HCT116 (cell line): ENCODE results near the gene JCAD. TPM values are rescaled to one million over a fixed set of nuclear protein-coding genes. Genes with fewer than 3 reads are reported as not detected.

Experiments
- ATAC-seq: fragments of 200-7000 bp; cut with Tn5 transposase; 2 replicates; pipeline ENCODE4 v1.9.1; 2020; ENCODE audit warnings: mild to moderate bottlenecking, moderate library complexity
- BruUV-seq: library from RNA; stranded (reverse); fragments of 400-500 nt; replicated peaks from 2 replicates; lab custom pipeline; 2021; lab: Mats Ljungman, UMichigan
- CTCF ChIA-PET: fragments of 300-600 bp; sonication (Branson Sonifier 250); formaldehyde crosslinking; loops from one replicate; lab custom pipeline; 2021; ENCODE audit warnings: antibody characterized with exemption; lab: Charles Lee
- POLR2A ChIA-PET: fragments of 300-600, 350-600 bp; sonication (Branson Sonifier 250); formaldehyde crosslinking; loops from one replicate; lab custom pipeline; 2021; ENCODE audit warnings: antibody characterized with exemption; lab: Charles Lee
- RAD21 ChIA-PET, 2 experiments: fragments of 300-600 bp; sonication (Branson Sonifier 250); formaldehyde crosslinking; loops; one replicate each; lab custom pipeline; 2023; ENCODE audit warnings: low total read pairs in 2 of 2; ENCODE audit not compliant: uncharacterized antibody in 2 of 2, unreplicated experiment in 2 of 2, low non-redundant PET in 1 of 2; lab: Charles Lee
- DNase-seq: peaks from one replicate; pipeline ENCODE4 v3.0.0-alpha.2; 2010; ENCODE audit warnings: low read depth, low spot score
- H2AFZ ChIP-seq: fragments of 200-600 bp; shearing (Covaris generic), sonication (generic); 2 replicates; pipeline ENCODE4 v1.6.1; 2017; ENCODE audit warnings: low read depth, mixed run types, mixed read lengths, antibody characterized with exemption, low read length; ENCODE audit not compliant: poor library complexity, severe bottlenecking
- H3K27ac ChIP-seq: 2 replicates; pipeline ENCODE4 v1.5.1; 2012; ENCODE audit warnings: low read depth, low read length
- H3K27me3 ChIP-seq: fragments of 200-600 bp; sonication (generic); 2 replicates; pipeline ENCODE4 v1.6.1; 2016; ENCODE audit warnings: mixed run types, low read length, mixed read lengths; ENCODE audit not compliant: insufficient read depth
- H3K36me3 ChIP-seq, 2 experiments: fragments of 200-500 bp in 1 of 2; fragments of 200-600 bp in 1 of 2; sonication (Bioruptor generic) in 1 of 2; sonication (generic) in 1 of 2; 2 replicates each; pipeline versions ENCODE4 v1.5.1 to v1.6.1; 2014 to 2016; ENCODE audit warnings: low read length in 2 of 2, inconsistent platforms in 1 of 2, mixed read lengths in 1 of 2, mixed run types in 1 of 2; ENCODE audit not compliant: insufficient read depth in 2 of 2, control insufficient read depth in 1 of 2
- H3K4me1 ChIP-seq, 2 experiments: fragments of 200-600 bp in 1 of 2; sonication (generic) in 1 of 2; 2 replicates each; pipeline versions ENCODE4 v1.5.1 to v1.6.1; 2012 to 2017; ENCODE audit warnings: low read length in 2 of 2, inconsistent platforms in 1 of 2, mild to moderate bottlenecking in 1 of 2, mixed read lengths in 1 of 2, mixed run types in 1 of 2, moderate library complexity in 1 of 2; ENCODE audit not compliant: insufficient read depth in 2 of 2, control insufficient read depth in 1 of 2
- H3K4me2 ChIP-seq: fragments of 200-600 bp; sonication (generic); 2 replicates; pipeline ENCODE4 v1.6.1; 2017; ENCODE audit warnings: mixed run types, low read length, mixed read lengths
- H3K4me3 ChIP-seq, 2 experiments: fragments of 200-600 bp in 1 of 2; sonication (generic) in 1 of 2; replicated peaks in 1 of 2; 2 replicates each; pipeline ENCODE4 v1.5.1; 2011 to 2016; ENCODE audit warnings: low read length in 2 of 2, control low read depth in 1 of 2, low read depth in 1 of 2, mild to moderate bottlenecking in 1 of 2, mixed read lengths in 1 of 2, mixed run types in 1 of 2
- H3K79me2 ChIP-seq: fragments of 200-600 bp; sonication (generic); 2 replicates; pipeline ENCODE4 v1.6.1; 2017; ENCODE audit warnings: mild to moderate bottlenecking, mixed run types, low read length, moderate library complexity, mixed read lengths; ENCODE audit not compliant: insufficient read depth
- H3K9ac ChIP-seq: fragments of 200-600 bp; sonication (generic); 2 replicates; pipeline ENCODE4 v1.6.1; 2016; ENCODE audit warnings: low read length, mixed read lengths
- H3K9me2 ChIP-seq: fragments of 200-600 bp; sonication (generic), shearing (Covaris generic); 2 replicates; pipeline ENCODE4 v1.6.1; 2017; ENCODE audit warnings: mixed run types, mild to moderate bottlenecking, moderate library complexity; ENCODE audit not compliant: insufficient read depth
- H3K9me3 ChIP-seq, 2 experiments: fragments of 200-500 bp in 1 of 2; fragments of 200-600 bp in 1 of 2; sonication (Bioruptor generic) in 1 of 2; sonication (generic) in 1 of 2; 2 replicates each; pipeline ENCODE4 v1.6.1; 2014 to 2017; ENCODE audit warnings: low read length in 2 of 2, mixed read lengths in 2 of 2, inconsistent platforms in 1 of 2, low read depth in 1 of 2, mild to moderate bottlenecking in 1 of 2, mixed run types in 1 of 2, moderate library complexity in 1 of 2; ENCODE audit not compliant: control insufficient read depth in 1 of 2, insufficient read depth in 1 of 2
- H4K20me1 ChIP-seq: fragments of 200-600 bp; sonication (generic), shearing (Covaris generic); 2 replicates; pipeline ENCODE4 v1.6.1; 2017; ENCODE audit warnings: mixed run types, mild to moderate bottlenecking, moderate library complexity; ENCODE audit not compliant: insufficient read depth
- CTCF ChIP-seq, 3 experiments: fragments of 200-600 bp in 1 of 3; sonication (generic) in 1 of 3; IDR thresholded peaks in 2 of 3; conservative IDR thresholded peaks in 1 of 3; 2 replicates each; pipeline ENCODE4 v1.5.1; 2012 to 2017; ENCODE audit warnings: low read depth in 2 of 3, low read length in 2 of 3, antibody characterized with exemption in 1 of 3, borderline replicate concordance in 1 of 3, control low read depth in 1 of 3, mild to moderate bottlenecking in 1 of 3, mixed read lengths in 1 of 3, mixed run types in 1 of 3, moderate library complexity in 1 of 3; ENCODE audit not compliant: insufficient read depth in 1 of 3
- EGR1 ChIP-seq: IDR thresholded peaks from 2 replicates; pipeline ENCODE4 v1.6.1; 2012; ENCODE audit warnings: low read depth
- ELF1 ChIP-seq: IDR thresholded peaks from 2 replicates; pipeline ENCODE4 v1.6.1; 2012; ENCODE audit warnings: low read depth, borderline replicate concordance
- EZH2phosphoT487 ChIP-seq: fragments of 200-600 bp; IDR thresholded peaks from 2 replicates; pipeline ENCODE4 v1.6.1; 2018; ENCODE audit warnings: antibody characterized with exemption, borderline replicate concordance
- FOSL1 ChIP-seq: IDR thresholded peaks from 2 replicates; pipeline ENCODE4 v1.6.1; 2012; ENCODE audit warnings: low read depth
- POLR2A ChIP-seq: IDR thresholded peaks from 2 replicates; pipeline ENCODE4 v1.7.0; 2011; ENCODE audit warnings: borderline replicate concordance; ENCODE audit not compliant: insufficient read depth, insufficient read length; ENCODE audit errors: extremely low read depth
- POLR2AphosphoS5 ChIP-seq: IDR thresholded peaks from 2 replicates; pipeline ENCODE4 v1.6.1; 2011; ENCODE audit warnings: mild to moderate bottlenecking, low read depth, low read length, moderate library complexity
- RAD21 ChIP-seq: IDR thresholded peaks from 2 replicates; pipeline ENCODE4 v1.6.1; 2012; ENCODE audit warnings: low read depth, mild to moderate bottlenecking
- REST ChIP-seq: IDR thresholded peaks from 2 replicates; pipeline ENCODE4 v1.6.1; 2012; ENCODE audit warnings: low read depth
- SIN3A ChIP-seq: IDR thresholded peaks from 2 replicates; pipeline ENCODE4 v1.6.1; 2012; ENCODE audit warnings: low read depth
- SP1 ChIP-seq: IDR thresholded peaks from 2 replicates; pipeline ENCODE4 v1.6.1; 2012; ENCODE audit warnings: low read depth
- SRF ChIP-seq: IDR thresholded peaks from 2 replicates; pipeline ENCODE4 v1.6.1; 2012; ENCODE audit warnings: low read depth
- ZBTB33 ChIP-seq: IDR thresholded peaks from 2 replicates; pipeline ENCODE4 v1.6.1; 2011; ENCODE audit warnings: mild to moderate bottlenecking, low read length, moderate library complexity; ENCODE audit not compliant: insufficient replicate concordance; ENCODE audit errors: extremely low read depth
- ZFX ChIP-seq: fragments of 450-650 bp; IDR thresholded peaks from 2 replicates; pipeline ENCODE4 v1.6.1; 2017
- intact Hi-C: fragments of 100-400 bp; cut with micrococcal nuclease; formaldehyde crosslinking; loops from 2 replicates; pipeline ENCODE4 v1.10.0; 2022
- total RNA-seq: library from RNA; stranded (reverse); gene quantifications from one replicate; pipeline ENCODE4 v1.2.1, GENCODE V29; 2021; ENCODE audit not compliant: unreplicated experiment

The JCAD gene
- total RNA-seq, 1 experiment from 2014 or later: 17.5 TPM

- H2AFZ ChIP-seq: no peak overlapping the region
- DNase-seq (no peak), ATAC-seq (no peak)
- POLR2A ChIA-PET: no interaction called here
- TF ChIP-seq ELF1 (no peak), POLR2AphosphoS5 (no peak), ZFX (no peak), FOSL1 (no peak), SIN3A (no peak), CTCF (IDR thresholded peaks at IDR 0.05 in 2 of 3, conservative IDR thresholded peaks at IDR 0.05 in 1 of 3; ENCODE audit: borderline replicate concordance in 1 of 3, insufficient read depth in 1 of 3, low read depth in 2 of 3, low read length in 2 of 3) (no peak), SRF (no peak), ZBTB33 (no peak), REST (no peak), POLR2A (no peak), RAD21 (no peak), EGR1 (no peak), SP1 (no peak), EZH2phosphoT487 (no peak)
- H3K27ac ChIP-seq: no peak overlapping the region
- no peaks in the 10 kb centered on the region for H3K9me2 ChIP-seq
- RAD21 ChIA-PET: no interaction called here
- no peaks in the 10 kb centered on the region for H4K20me1 ChIP-seq
- no peak overlapping the region for H3K4me3 ChIP-seq
- H3K9ac ChIP-seq: no peak overlapping the region
- H3K4me1 ChIP-seq: no peaks in the 10 kb centered on the region
- H3K4me2 ChIP-seq: no peak overlapping the region
- CTCF ChIA-PET: interaction anchor here (1.1 kb wide), 1 partner anchor 215 kb away, joined by 4 read pairs; no protein-coding TSS in a partner anchor
- no peaks in the 10 kb centered on the region for H3K79me2 ChIP-seq
- intact Hi-C loops: no loop called here
- no TSS peak for BruUV-seq
- no peaks in the 10 kb centered on the region for H3K9me3 ChIP-seq
- H3K27me3 ChIP-seq: no peaks in the 10 kb centered on the region
- H3K36me3 ChIP-seq: peaks cover 0 to 12% of the 10 kb centered on the region in 2 experiments; a peak in 2 of 4 replicates
Measured at GRCh38 chr10:30026578-30026977, 32.8 kb downstream of the JCAD start.
